Measurements from ENCODE around the gene EID2.

EID2 gene

GRCh38 chr19:39500543-39500942 lies 39.4 kb downstream of the EID2 start:
- no peak for DNase-seq

- DNase-seq = no peak
Observed at GRCh38 chr19:39499932-39500331, 40.0 kb downstream of the EID2 start.

GRCh38 chr19:39498798-39499642 lies 40.9 kb downstream of the EID2 start, which contains the start of gene DLL3:
Gene DLL3, plus strand, starts transcription at chr19:39498947. Its CDS starts 28 bp downstream, at chr19:39498975.
- DNase-seq = no peak

GRCh38 chr19:39497996-39498797 lies 41.8 kb downstream of the EID2 start:
- no peak for DNase-seq

- DNase-seq = no peak
Observed at GRCh38 chr19:39497701-39497995, 42.3 kb downstream of the EID2 start.

GRCh38 chr19:39496063-39496462 lies 43.9 kb downstream of the EID2 start:
- DNase-seq = no peak

- DNase-seq = no peak
Observed at GRCh38 chr19:39494661-39495060, 45.3 kb downstream of the EID2 start.

GRCh38 chr19:39492788-39493187 lies 47.2 kb downstream of the EID2 start:
- DNase-seq = no peak

- no peak for DNase-seq
Observed at GRCh38 chr19:39492225-39492624, 47.7 kb downstream of the EID2 start.

GRCh38 chr19:39489756-39490155 lies 50.2 kb downstream of the EID2 start:
- DNase-seq = no peak
